Measurements from ENCODE around the gene TAF12. TPM values are rescaled to one million over a fixed set of nuclear protein-coding genes. Genes with fewer than 3 reads are reported as not detected.
"Not testable (repeated sequence)": the region's sequence is repeated elsewhere in the genome, so short reads cannot be mapped to it uniquely, and the experiment has no call there.

TAF12 gene
- total RNA-seq, 2 experiments from 2014 or later, result 23.8 to 32.5 TPM

DNA sequence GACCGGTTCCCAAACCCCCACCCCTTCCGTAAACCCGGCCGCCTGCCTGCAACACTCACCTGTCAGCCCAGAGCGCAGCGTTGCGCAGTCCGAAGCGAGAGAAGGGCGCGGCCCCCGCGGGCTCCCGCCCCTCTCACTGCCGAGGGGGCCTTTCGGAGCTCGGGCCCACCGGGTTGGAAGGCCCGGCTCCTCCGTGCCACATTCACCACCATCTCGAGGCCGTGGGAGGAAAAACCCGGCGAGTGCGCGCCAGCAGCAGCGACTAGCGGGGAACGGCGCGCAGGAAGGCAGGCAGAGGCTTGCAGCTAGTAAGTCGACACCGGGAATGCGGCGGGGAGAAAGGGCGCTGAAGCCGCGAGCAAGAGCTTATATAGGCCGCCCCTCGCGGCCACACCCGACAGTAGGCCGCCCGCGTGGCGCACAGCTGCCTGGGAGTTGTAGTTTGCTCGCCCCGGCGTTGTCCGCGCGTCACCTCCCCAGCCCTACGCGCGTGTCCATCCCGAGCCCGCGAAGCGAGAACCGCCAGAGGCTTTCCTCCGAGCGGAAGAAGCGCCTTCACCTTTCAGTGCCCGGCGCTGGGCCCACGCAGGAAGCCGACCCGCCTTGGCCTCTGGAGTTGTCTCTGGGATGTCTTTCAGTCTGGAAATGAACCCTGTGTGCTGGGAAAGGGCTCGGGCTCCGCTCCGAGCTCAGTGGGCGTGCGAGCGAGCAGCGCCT, 61.2 kb downstream of the TAF12 start:
- intact Hi-C loops (cut with DNase I, micrococcal nuclease), result loop anchor here (1.0 to 5.0 kb wide), 19 partner anchors 28 to 1349 kb away; partner anchors contain the start of genes RNU11 (in 2 of the 2), TAF12 (in 2 of the 2), TRNAU1AP (in 2 of the 2) and YTHDF2 (in 2 of the 2)
- CTCF ChIA-PET, result interaction anchor here (0.6 to 2.2 kb wide), 15 partner anchors 9 to 621 kb away, joined by 3 to 9 read pairs (median 4); partner anchors contain the start of genes RNU11, SRSF4 and YTHDF2
- POLR2A ChIA-PET, result interaction anchor here (0.6 to 6.7 kb wide), 37 partner anchors 9 to 600 kb away, joined by 3 to 86 read pairs (median 4); partner anchors contain the start of genes EYA3, GMEB1, MED18 and RAB42
- Mint-ChIP-seq H3K36me3 (ENCODE audit: low read depth) (peaks cover 43% of the 10 kb centered on the region), H3K4me3 (peak overlapping the region; percentile 89), H3K27me3 (no peaks in the 10 kb centered on the region), H3K4me1 (peaks cover 33% of the 10 kb centered on the region), H3K9me3 (ENCODE audit: low read depth) (no peaks in the 10 kb centered on the region), H3K27ac (peak overlapping the region; percentile 95)
- ATAC-seq (peak; percentile 91), DNase-seq (peak; percentile 97)

DNA sequence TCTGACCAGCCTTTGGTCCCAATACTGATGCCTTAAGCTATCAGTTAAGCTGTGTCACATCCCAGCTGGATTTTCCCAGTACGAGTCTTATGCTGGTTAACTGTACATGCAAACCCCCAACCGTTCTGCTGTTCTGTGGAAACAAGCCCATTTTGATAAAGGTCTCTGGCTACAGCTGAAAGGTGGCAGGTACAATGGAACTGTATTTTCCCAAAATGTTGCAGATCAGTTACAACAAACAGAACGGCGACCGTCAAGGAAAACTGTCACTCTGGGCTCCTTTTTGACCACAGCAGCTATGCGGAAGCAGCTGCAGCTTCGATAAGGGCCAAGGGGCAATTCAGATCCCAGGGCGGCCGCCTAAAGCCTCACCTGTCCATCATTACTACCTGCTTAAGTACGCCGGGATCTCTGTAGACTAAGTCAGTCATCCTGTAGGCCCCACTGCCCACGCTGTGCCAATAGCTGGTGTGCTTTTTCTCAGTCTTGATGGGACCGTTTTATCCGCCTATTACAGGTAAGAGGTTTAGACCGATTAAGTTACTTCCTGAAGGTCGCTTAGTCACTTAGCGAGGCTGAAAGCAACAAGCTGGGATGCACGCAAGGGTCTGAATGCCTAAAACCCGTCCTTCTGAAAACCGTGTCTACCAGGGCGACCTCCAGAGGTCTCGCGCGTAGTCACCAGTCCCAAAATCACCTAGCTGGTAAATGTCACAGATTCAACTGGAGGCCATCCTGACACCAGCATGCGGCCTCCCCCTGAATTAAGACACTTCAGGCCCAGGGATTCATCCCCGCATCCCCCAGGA, 61.9 kb downstream of the TAF12 start:
- intact Hi-C loops (cut with DNase I, micrococcal nuclease), result loop anchor here (1.0 to 5.0 kb wide), 17 partner anchors 28 to 1349 kb away; partner anchors contain the start of genes RNU11 (in 2 of the 2), TAF12 (in 2 of the 2), TRNAU1AP (in 2 of the 2) and YTHDF2 (in 2 of the 2)
- DNase-seq (peak; percentile 74), ATAC-seq (peak; percentile 49)
- Mint-ChIP-seq H3K9me3 (ENCODE audit: low read depth) (no peaks in the 10 kb centered on the region), H3K36me3 (ENCODE audit: low read depth) (peaks cover 43% of the 10 kb centered on the region), H3K4me1 (peaks cover 33% of the 10 kb centered on the region), H3K27me3 (no peaks in the 10 kb centered on the region), H3K27ac (peak overlapping the region; percentile 95), H3K4me3 (peak overlapping the region; percentile 89)
- POLR2A ChIA-PET, result interaction anchor here (0.7 to 6.7 kb wide), 29 partner anchors 9 to 601 kb away, joined by 3 to 86 read pairs (median 5); partner anchors contain the start of genes ATP5IF1, EYA3, GMEB1 and MED18
- CTCF ChIA-PET, result interaction anchor here (0.6 to 2.2 kb wide), 12 partner anchors 10 to 622 kb away, joined by 3 to 9 read pairs (median 4); partner anchors contain the start of genes RNU11, SRSF4 and YTHDF2

DNA sequence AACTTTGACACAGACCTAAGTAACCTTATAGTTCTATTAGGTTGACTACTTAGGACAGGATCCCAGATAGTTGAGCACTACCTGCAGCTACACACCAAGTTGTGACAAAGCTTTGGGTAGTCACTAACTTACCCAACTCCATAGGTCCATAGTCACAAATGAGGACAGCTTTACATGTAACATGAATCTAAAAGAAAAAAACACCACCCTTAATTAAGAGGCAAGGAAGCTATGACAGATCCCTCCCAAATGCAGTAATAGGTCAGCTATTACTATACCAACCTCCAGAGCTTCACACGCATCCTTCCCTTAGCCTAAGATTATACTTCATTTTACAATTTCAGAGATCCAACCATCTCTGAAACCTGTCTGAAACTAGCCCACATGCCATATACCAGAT, 63.5 kb downstream of the TAF12 start:
- intact Hi-C loops (cut with DNase I, micrococcal nuclease), result no loop called here
- CTCF ChIA-PET, result interaction anchor here (0.8 to 1.3 kb wide), 3 partner anchors 24 to 331 kb away, joined by 3 read pairs; no protein-coding TSS in a partner anchor

DNA sequence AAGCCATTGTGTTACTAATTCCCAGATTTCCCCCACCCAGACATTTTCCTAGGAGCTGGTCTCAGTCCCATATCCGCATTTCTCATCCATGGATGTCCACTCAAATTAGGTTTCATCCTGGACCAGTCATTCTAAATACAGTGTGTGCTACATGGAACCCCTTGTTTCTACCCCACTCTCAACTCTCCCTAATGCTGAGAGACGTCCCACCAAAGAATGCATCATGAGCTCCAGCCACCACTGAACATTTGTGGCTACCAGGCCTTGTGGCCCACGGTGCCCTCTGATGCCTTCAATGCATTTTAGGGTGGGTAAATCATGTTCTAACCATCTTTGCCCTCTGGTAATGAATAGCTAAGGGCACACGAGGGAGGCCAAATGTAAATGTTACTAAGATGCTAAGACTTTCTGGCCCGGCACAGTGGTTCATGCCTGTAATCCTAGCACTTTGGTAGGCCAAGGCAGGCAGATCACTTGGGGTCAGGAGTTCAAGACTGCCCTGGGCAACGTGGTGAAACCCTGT, 64.1 kb downstream of the TAF12 start:
- Mint-ChIP-seq H3K4me1 (peaks cover 33% of the 10 kb centered on the region), H3K4me3 (peak overlapping the region; percentile 89), H3K36me3 (ENCODE audit: low read depth) (peaks cover 43% of the 10 kb centered on the region), H3K27me3 (no peaks in the 10 kb centered on the region), H3K27ac (peak overlapping the region; percentile 72), H3K9me3 (ENCODE audit: low read depth) (no peaks in the 10 kb centered on the region)
- POLR2A ChIA-PET, result interaction anchor here (0.5 to 6.7 kb wide), 12 partner anchors 7 to 594 kb away, joined by 3 to 86 read pairs (median 4); partner anchors contain the start of genes RCC1, RNU11, TAF12 and TRNAU1AP
- ATAC-seq (no peak), DNase-seq (no peak)
- CTCF ChIA-PET, result interaction anchor here (0.9 to 1.5 kb wide), 5 partner anchors 11 to 330 kb away, joined by 3 to 5 read pairs (median 3); no protein-coding TSS in a partner anchor
- intact Hi-C loops (cut with DNase I, micrococcal nuclease), result no loop called here

More for the DNA sequence above, 63.5 kb downstream of the TAF12 start:
- POLR2A ChIA-PET, result interaction anchor here (0.6 to 6.7 kb wide), 12 partner anchors 8 to 594 kb away, joined by 3 to 86 read pairs (median 4); partner anchors contain the start of genes ATP5IF1, RCC1, RNU11 and TAF12
- DNase-seq (no peak), ATAC-seq (no peak)
- no peaks in the 10 kb centered on the region for H3K27me3 Mint-ChIP-seq
- H3K4me3 Mint-ChIP-seq, result peak overlapping the region; percentile 89
- H3K27ac Mint-ChIP-seq, result peak overlapping the region; percentile 95
- H3K9me3 Mint-ChIP-seq (ENCODE audit: low read depth), result no peaks in the 10 kb centered on the region
- H3K36me3 Mint-ChIP-seq (ENCODE audit: low read depth), result peaks cover 43% of the 10 kb centered on the region
- peaks cover 33% of the 10 kb centered on the region for H3K4me1 Mint-ChIP-seq

DNA sequence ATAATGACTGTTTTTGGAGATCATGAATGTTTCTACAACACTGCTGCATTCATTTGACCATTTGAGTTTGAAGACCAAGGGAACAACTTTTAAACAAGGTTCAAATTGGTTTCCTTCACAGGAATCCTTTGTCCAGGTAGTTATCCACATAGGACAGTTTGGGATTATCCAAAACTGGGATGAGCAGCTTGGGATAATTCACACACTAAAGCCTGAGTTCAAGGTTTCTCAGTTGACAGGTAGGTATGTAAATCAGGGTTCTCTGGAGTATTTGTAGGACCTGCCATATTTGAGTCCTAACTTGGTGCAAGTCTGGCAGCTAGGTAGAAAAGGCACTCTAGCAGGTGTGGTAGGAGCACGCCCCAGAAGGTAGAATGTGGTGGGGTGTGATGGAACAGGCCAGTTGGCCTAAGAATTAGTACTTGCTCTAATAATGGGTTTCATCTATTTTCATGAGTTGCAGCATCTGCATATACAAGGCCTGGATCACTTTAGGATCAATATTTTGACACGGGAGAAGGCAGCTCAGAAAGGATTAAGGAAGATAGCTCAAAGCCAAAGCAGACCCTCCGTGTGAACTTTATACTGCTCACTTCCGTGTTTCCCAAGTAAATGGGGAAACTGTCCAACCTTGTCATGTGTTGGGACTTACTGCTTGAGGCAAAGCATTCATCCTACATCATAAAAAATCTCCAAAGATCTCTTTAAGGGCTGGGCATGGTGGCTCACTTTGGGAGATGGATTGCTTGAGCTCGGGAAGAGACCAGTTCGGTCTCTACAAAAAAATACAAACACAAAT, 64.9 kb downstream of the TAF12 start:
- H3K27me3 Mint-ChIP-seq, result no peaks in the 10 kb centered on the region
- H3K36me3 Mint-ChIP-seq (ENCODE audit: low read depth), result peaks cover 43% of the 10 kb centered on the region
- H3K4me3 Mint-ChIP-seq, result peak overlapping the region; percentile 89
- intact Hi-C loops (cut with DNase I, micrococcal nuclease), result no loop called here
- no peaks in the 10 kb centered on the region for H3K9me3 Mint-ChIP-seq (ENCODE audit: low read depth)
- no peak for DNase-seq
- peak overlapping the region; percentile 80 for H3K27ac Mint-ChIP-seq
- peaks cover 30% of the 10 kb centered on the region for H3K4me1 Mint-ChIP-seq
- no peak for ATAC-seq
- POLR2A ChIA-PET, result interaction anchor here (0.6 to 6.7 kb wide), 5 partner anchors 26 to 339 kb away, joined by 3 to 86 read pairs (median 75); partner anchors contain the start of genes RCC1, RNU11, TRNAU1AP and YTHDF2
- CTCF ChIA-PET, result interaction anchor here (0.7 to 1.5 kb wide), 4 partner anchors 12 to 218 kb away, joined by 3 to 5 read pairs (median 4); no protein-coding TSS in a partner anchor

DNA sequence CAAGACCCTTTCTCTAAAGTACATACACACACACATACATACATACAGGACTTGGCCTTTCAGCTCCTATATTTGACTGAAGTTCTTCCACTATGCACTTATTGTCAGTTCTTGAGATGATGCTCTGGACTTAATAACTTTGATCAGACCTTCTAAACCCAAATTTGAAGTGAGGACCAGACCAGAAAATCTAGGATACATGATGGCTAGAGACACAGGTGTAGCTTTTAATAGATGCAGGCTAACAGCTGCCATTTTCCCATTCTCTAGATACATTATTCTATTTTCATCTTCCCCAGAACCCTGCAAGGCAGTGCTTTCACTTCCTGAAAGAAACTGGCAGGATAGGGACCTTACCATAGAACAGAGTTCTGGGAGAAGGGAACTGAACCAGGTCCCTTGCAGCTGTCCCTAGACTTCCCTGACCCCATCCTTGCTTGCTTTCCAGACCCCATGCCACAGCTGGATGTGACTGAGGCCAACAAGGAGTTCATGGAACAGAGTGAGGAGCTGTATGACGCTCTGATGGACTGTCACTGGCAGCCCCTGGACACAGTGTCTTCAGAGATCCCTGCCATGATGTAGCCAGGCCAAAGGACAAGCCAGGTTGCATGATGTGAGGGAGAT, 65.7 kb downstream of the TAF12 start:
- DNase-seq, result no peak

DNA sequence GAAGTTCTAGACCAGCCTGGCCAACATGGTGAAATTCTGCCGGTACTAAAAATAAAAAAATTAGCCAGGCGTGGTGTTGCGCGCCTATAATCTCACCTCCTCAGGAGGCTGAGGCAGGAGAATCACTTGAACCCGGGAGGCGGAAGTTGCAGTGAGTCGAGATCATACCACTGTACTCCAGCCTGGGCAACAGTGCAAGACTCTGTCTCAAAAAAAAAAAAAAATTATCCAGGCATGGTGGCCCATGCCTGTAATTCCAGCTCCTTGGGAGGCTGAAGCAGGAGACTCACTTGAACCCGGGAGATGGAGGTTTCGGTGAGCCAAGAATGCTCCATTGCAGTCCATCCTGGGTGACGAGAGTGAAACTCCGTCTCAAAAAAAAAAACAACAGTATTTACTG, 69.3 kb downstream of the TAF12 start:
- ATAC-seq (no peak), DNase-seq (no peak)
- ChIA-PET POLR2A (interaction anchor here (0.7 kb wide), 1 partner anchor 128 kb away, joined by 3 read pairs; no protein-coding TSS in a partner anchor), CTCF (no interaction called here)
- H3K36me3 Mint-ChIP-seq (ENCODE audit: low read depth), result peaks cover 21% of the 10 kb centered on the region
- H3K27me3 Mint-ChIP-seq, result no peaks in the 10 kb centered on the region
- H3K4me3 Mint-ChIP-seq, result no peak overlapping the region
- peaks cover 11% of the 10 kb centered on the region for H3K4me1 Mint-ChIP-seq
- intact Hi-C loops (cut with DNase I, micrococcal nuclease), result no loop called here
- no peak overlapping the region for H3K27ac Mint-ChIP-seq
- H3K9me3 Mint-ChIP-seq (ENCODE audit: low read depth), result no peaks in the 10 kb centered on the region

More for the DNA sequence above, 65.7 kb downstream of the TAF12 start:
- CTCF ChIA-PET, result interaction anchor here (0.9 to 1.5 kb wide), 3 partner anchors 13 to 217 kb away, joined by 3 to 5 read pairs (median 5); no protein-coding TSS in a partner anchor
- ATAC-seq, result no peak
- Mint-ChIP-seq H3K36me3 (ENCODE audit: low read depth) (peaks cover 43% of the 10 kb centered on the region), H3K27me3 (no peaks in the 10 kb centered on the region), H3K4me3 (no peak overlapping the region), H3K27ac (peak overlapping the region; percentile 80), H3K9me3 (ENCODE audit: low read depth) (no peaks in the 10 kb centered on the region), H3K4me1 (peaks cover 28% of the 10 kb centered on the region)
- intact Hi-C loops (cut with DNase I, micrococcal nuclease), result no loop called here
- POLR2A ChIA-PET, result interaction anchor here (1.4 to 6.7 kb wide), 3 partner anchors 25 to 160 kb away, joined by 3 to 86 read pairs (median 75); partner anchors contain the start of genes RCC1, TRNAU1AP and YTHDF2

DNA sequence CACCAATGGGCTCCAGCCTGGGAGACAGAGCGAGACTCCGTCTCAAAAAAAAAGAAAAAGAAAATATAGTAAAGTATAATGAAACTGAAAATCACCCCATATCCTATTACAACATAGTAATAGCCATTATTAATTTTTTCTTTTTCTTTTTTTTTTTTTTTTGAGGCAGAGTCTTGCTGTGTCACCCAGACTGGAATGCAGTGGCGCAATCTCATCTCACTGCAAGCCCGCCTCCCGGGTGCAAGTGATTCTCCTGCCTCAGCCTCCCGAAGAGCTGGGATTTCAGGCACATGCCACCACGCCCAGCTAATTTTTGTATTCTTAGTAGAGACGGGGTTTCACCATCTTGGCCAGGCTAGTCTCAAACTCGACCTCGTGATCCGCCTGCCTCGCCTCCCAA, 70.0 kb downstream of the TAF12 start:
- intact Hi-C loops (cut with DNase I, micrococcal nuclease); H3K4me1 Mint-ChIP-seq; ATAC-seq; CTCF ChIA-PET; H3K27me3 Mint-ChIP-seq; H3K4me3 Mint-ChIP-seq; H3K9me3 Mint-ChIP-seq (ENCODE audit: low read depth); H3K27ac Mint-ChIP-seq; DNase-seq: not testable (repeated sequence)
- H3K36me3 Mint-ChIP-seq (ENCODE audit: low read depth), result peaks cover 21% of the 10 kb centered on the region
- POLR2A ChIA-PET, result interaction anchor here (0.6 to 0.7 kb wide), 2 partner anchors 28 to 128 kb away, joined by 3 to 6 read pairs; no protein-coding TSS in a partner anchor

DNA sequence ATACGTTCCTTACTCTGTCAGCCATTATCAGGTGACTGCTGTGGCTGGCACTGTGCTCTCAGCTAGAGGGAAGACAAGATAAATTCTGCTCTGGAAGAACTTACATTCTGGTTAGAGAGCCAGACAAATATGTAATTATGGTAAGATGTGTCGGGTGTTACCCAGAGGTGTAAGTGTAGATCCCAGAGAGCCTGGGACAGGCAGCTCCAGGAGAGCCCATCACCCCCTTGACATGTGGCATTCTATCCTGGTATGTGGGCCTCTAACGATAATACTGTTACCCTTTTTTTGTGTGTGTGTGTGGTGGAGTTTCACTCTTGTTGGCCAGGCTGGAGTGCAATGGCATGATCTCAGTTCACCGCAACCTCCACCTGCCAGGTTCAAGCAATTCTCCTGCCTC, 71.0 kb downstream of the TAF12 start:
- DNase-seq, result no peak
- ChIA-PET POLR2A (interaction anchor here (1.0 to 1.1 kb wide), 2 partner anchors 7 to 9 kb away, joined by 3 to 4 read pairs; no protein-coding TSS in a partner anchor), CTCF (interaction anchor here (0.9 to 1.1 kb wide), 2 partner anchors 18 to 163 kb away, joined by 3 read pairs; no protein-coding TSS in a partner anchor)
- Mint-ChIP-seq H3K27me3 (no peaks in the 10 kb centered on the region), H3K4me3 (no peak overlapping the region), H3K9me3 (ENCODE audit: low read depth) (no peaks in the 10 kb centered on the region), H3K36me3 (ENCODE audit: low read depth) (peaks cover 23% of the 10 kb centered on the region), H3K4me1 (peaks cover under 1% of the 10 kb centered on the region), H3K27ac (no peak overlapping the region)
- intact Hi-C loops (cut with DNase I, micrococcal nuclease), result no loop called here
- ATAC-seq, result no peak

All from activated CD4-positive, alpha-beta T cell treated with anti-CD3 and anti-CD28 coated beads for 36 hours (primary cell).